K562 (cell line): ENCODE measurements around the gene ANKRD30A. TPM values are rescaled to one million over a fixed set of nuclear protein-coding genes. Genes with fewer than 3 reads are reported as not detected.

Source experiments
- ATAC-seq: fragments of 200-7000 bp; cut with Tn5 transposase; 3 replicates; pipeline ENCODE4 v1.9.1; 2020; ENCODE audit warnings: moderate library complexity
- BruUV-seq: library from RNA; stranded (reverse); fragments of 400-500 nt; replicated peaks from 2 replicates; lab custom pipeline; 2021; lab: Mats Ljungman, UMichigan
- CTCF ChIA-PET: fragments of 300-600 bp; formaldehyde crosslinking; extraction: SDS; loops from one replicate; lab custom pipeline; 2021; ENCODE audit warnings: low intra/inter-chr PET ratio; lab: Yijun Ruan, JAX
- POLR2A ChIA-PET: fragments of 300-600, 350-650 bp; sonication (Branson Sonifier 250); formaldehyde crosslinking; extraction: SDS; loops from one replicate; lab custom pipeline; 2021; ENCODE audit warnings: antibody characterized with exemption, inconsistent platforms; lab: Yijun Ruan, JAX
- DNase-seq, 4 experiments: peaks; one replicate each; pipeline versions ENCODE4 v3.0.0 to v3.0.0-alpha.2; 2011 to 2018; ENCODE audit warnings: low spot score in 3 of 4, mixed read lengths in 3 of 4; ENCODE audit errors: extremely low read depth in 1 of 4
- FAIRE-seq: peaks from 2 replicates; lab custom pipeline; 2011; peaks lifted over from hg19 to GRCh38; lab: Jason Lieb, UNC
- H2AFZ ChIP-seq: 2 replicates; pipeline ENCODE4 v1.6.0; 2011; ENCODE audit warnings: low read depth, low read length, control low read depth, inconsistent platforms
- H3K27ac ChIP-seq: fragments of 200-600 bp; 3 replicates; pipeline ENCODE4 v1.8.0; 2011; ENCODE audit warnings: low read depth, mild to moderate bottlenecking, control low read depth, inconsistent platforms, low read length, moderate library complexity, mixed read lengths; ENCODE audit errors: extremely low read depth
- H3K27me3 ChIP-seq, 2 experiments: fragments of 300-600 bp in 1 of 2; 2 replicates in 1 of 2; 3 replicates in 1 of 2; pipeline versions ENCODE4 v1.6.0 to v1.8.0; 2011; ENCODE audit warnings: inconsistent platforms in 2 of 2, low read length in 2 of 2, mild to moderate bottlenecking in 1 of 2, mixed read lengths in 1 of 2, moderate library complexity in 1 of 2; ENCODE audit not compliant: control insufficient read depth in 2 of 2, insufficient read depth in 2 of 2
- H3K36me3 ChIP-seq: fragments of 300-600 bp; 3 replicates; pipeline ENCODE4 v1.8.0; 2011; ENCODE audit warnings: mild to moderate bottlenecking, low read length, inconsistent platforms; ENCODE audit not compliant: control insufficient read depth, insufficient read depth
- H3K4me1 ChIP-seq, 2 experiments: fragments of 200-600 bp in 1 of 2; replicated peaks in 1 of 2; 2 replicates in 1 of 2; 3 replicates in 1 of 2; pipeline versions ENCODE4 v1.5.1 to v1.8.0; 2011; ENCODE audit warnings: inconsistent platforms in 2 of 2, low read length in 2 of 2, mild to moderate bottlenecking in 1 of 2, mixed read lengths in 1 of 2, moderate library complexity in 1 of 2; ENCODE audit not compliant: control insufficient read depth in 2 of 2, insufficient read depth in 2 of 2
- H3K4me2 ChIP-seq: 2 replicates; pipeline ENCODE4 v1.6.1; 2011; ENCODE audit warnings: low read length, control low read depth, inconsistent platforms, mixed read lengths; ENCODE audit not compliant: insufficient read depth
- H3K4me3 ChIP-seq: fragments of 200-600 bp; sonication (generic), shearing (Covaris generic); 2 replicates; pipeline ENCODE4 v1.5.1; 2016; ENCODE audit warnings: control low read depth, inconsistent platforms
- H3K79me2 ChIP-seq: fragments of 200-600 bp; 3 replicates; pipeline ENCODE4 v1.8.0; 2011; ENCODE audit warnings: low read length, inconsistent platforms; ENCODE audit not compliant: control insufficient read depth, insufficient read depth
- H3K9ac ChIP-seq, 2 experiments: 2 replicates each; pipeline versions ENCODE4 v1.6.0 to v1.6.1; 2011; ENCODE audit warnings: low read depth in 2 of 2, low read length in 2 of 2, control low read depth in 1 of 2, inconsistent platforms in 1 of 2, mild to moderate bottlenecking in 1 of 2, mixed read lengths in 1 of 2; ENCODE audit not compliant: insufficient read depth in 1 of 2
- H3K9me1 ChIP-seq: one replicate; pipeline ENCODE4 v1.6.0; 2011; ENCODE audit warnings: inconsistent platforms, mild to moderate bottlenecking, low read length, moderate library complexity; ENCODE audit not compliant: control insufficient read depth, insufficient read depth
- H3K9me3 ChIP-seq: replicated peaks from 2 replicates; pipeline ENCODE4 v1.5.1; 2011; ENCODE audit warnings: low read depth, low read length, inconsistent platforms; ENCODE audit not compliant: control insufficient read depth, insufficient read depth
- H4K20me1 ChIP-seq: replicated peaks from 2 replicates; pipeline ENCODE4 v1.6.1; 2011; ENCODE audit warnings: low read length, inconsistent platforms, mixed read lengths; ENCODE audit not compliant: control insufficient read depth, insufficient read depth
- ASH1L ChIP-seq: fragments of 450-650 bp; IDR thresholded peaks from 2 replicates; pipeline ENCODE4 v1.6.1; 2018; ENCODE audit warnings: borderline replicate concordance, mild to moderate bottlenecking, low read depth; ENCODE audit not compliant: partially characterized antibody
- CBFA2T2 ChIP-seq: fragments of 450-650 bp; conservative IDR thresholded peaks from 2 replicates; pipeline ENCODE4 v1.6.1; 2017; ENCODE audit warnings: mild to moderate bottlenecking
- HMG20B ChIP-seq: fragments of 250-450 bp; sonication (Bioruptor Pico); IDR thresholded peaks from 2 replicates; pipeline ENCODE4 v1.5.0; 2021; ENCODE audit warnings: mild to moderate bottlenecking
- MAFG ChIP-seq: fragments of 450-650 bp; conservative IDR thresholded peaks from 2 replicates; pipeline ENCODE4 v1.6.1; 2016; ENCODE audit warnings: missing genetic modification characterization, missing compliant biosample characterization
- NCOA2 ChIP-seq, 2 experiments: fragments of 450-650 bp; IDR thresholded peaks; 2 replicates each; pipeline ENCODE4 v1.6.1; 2018; ENCODE audit warnings: mild to moderate bottlenecking in 2 of 2, moderate library complexity in 1 of 2; ENCODE audit not compliant: partially characterized antibody in 2 of 2
- NR1H2 ChIP-seq: sonication (generic); formaldehyde crosslinking; IDR thresholded peaks from 2 replicates; pipeline ENCODE4 v1.4.0; 2020; ENCODE audit warnings: mild to moderate bottlenecking, missing genetic modification reagents
- TFAM ChIP-seq: fragments of 250-450 bp; sonication (Bioruptor Pico); conservative IDR thresholded peaks from 2 replicates; pipeline ENCODE4 v1.5.0; 2021; ENCODE audit warnings: mild to moderate bottlenecking, moderate library complexity
- ZNF143 ChIP-seq: sonication (generic); formaldehyde crosslinking; IDR thresholded peaks from 2 replicates; pipeline ENCODE4 v1.9.0; 2022; ENCODE audit warnings: mild to moderate bottlenecking, missing genetic modification reagents
- ZNF316 ChIP-seq: fragments of 450-650 bp; IDR thresholded peaks from 2 replicates; pipeline ENCODE4 v1.6.1; 2016
- ZNF408 ChIP-seq: fragments of 250-450 bp; sonication (Bioruptor Pico); IDR thresholded peaks from 2 replicates; pipeline ENCODE4 v1.4.0; 2020; ENCODE audit warnings: low read depth, mild to moderate bottlenecking, moderate library complexity
- WGBS: fragments of 100-300 bp; shearing (Covaris generic); methylation state at CpG from one replicate; pipeline ENCODE4 v1.1.6; 2016; ENCODE audit warnings: low coverage, mixed read lengths; ENCODE audit not compliant: insufficient coverage; ENCODE audit errors: missing lambda C conversion rate; 5-methylcytosine and 5-hydroxymethylcytosine counted together
- in situ Hi-C: fragments of 300-500 bp; cut with MboI; formaldehyde crosslinking; loops from 4 replicates; pipeline ENCODE4 v1.15.0; 2018; ENCODE audit warnings: inconsistent platforms, mixed read lengths
- intact Hi-C: fragments of 100-400 bp; cut with micrococcal nuclease; formaldehyde crosslinking; loops from 2 replicates; pipeline ENCODE4 v1.14.2; 2022
- polyA plus RNA-seq, 8 experiments: library from polyadenylated mRNA; depleted of rRNA in 4 of 8; stranded (reverse) in 5 of 8; unstranded in 3 of 8; fragments of >200 nt; fragmentation: Nextera tagmentation in 2 of 8; fragmentation: Illumina TruSeq in 1 of 8; extraction: Ambion mirVana in 2 of 8; extraction: Trizol in 1 of 8; gene quantifications; 2 replicates each; pipeline versions ENCODE4 v1.2.1 to v1.2.3, GENCODE V29; 2011 to 2014; ENCODE audit warnings: inconsistent platforms in 1 of 8, missing spikeins in 1 of 8
- total RNA-seq, 7 experiments: library from RNA; depleted of rRNA in 6 of 7; stranded (reverse); fragments of >200 nt in 6 of 7; fragmentation: Illumina TruSeq in 2 of 7; extraction: Trizol in 2 of 7; gene quantifications; 2 replicates each; pipeline versions ENCODE4 v1.2.1 to v1.2.3, GENCODE V29; 2011 to 2021; ENCODE audit warnings: low replicate concordance in 1 of 7
- TF ChIP-seq, protein P1 (sequence below): sonication (generic); formaldehyde crosslinking; IDR thresholded peaks from 2 replicates; pipeline ENCODE4 v1.4.0; 2020; ENCODE audit warnings: mild to moderate bottlenecking, missing genetic modification reagents
- TF ChIP-seq, protein P2 (sequence below): fragments of 250-450 bp; sonication (Bioruptor Pico); IDR thresholded peaks from 2 replicates; pipeline ENCODE4 v1.4.0; 2020; ENCODE audit warnings: mild to moderate bottlenecking

The ANKRD30A gene
- total and polyA plus RNA-seq, 9 of the 15 experiments (the other 6 are each of a cell fraction or from before 2014, with no cell fraction given): 0.04 to 0.09 (median 0.07) TPM; not detected in 6

DNA sequence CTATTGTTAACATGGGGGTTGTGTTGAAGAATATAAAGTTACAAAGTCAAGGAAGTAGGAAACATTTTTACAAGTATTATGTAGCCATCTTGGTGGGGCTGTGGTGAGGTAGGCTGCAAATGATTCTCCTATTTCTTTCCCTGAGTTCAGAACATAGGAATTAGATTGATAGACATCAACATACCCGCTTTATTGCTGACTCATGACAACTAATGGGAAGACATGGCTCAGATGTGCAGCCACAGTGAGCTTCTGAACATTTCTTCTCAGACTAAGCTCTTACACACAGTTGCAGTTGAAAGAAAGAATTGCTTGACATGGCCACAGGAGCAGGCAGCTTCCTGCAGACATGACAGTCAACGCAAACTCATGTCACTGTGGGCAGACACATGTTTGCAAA is 110.7 kb downstream of the ANKRD30A start:
- no TSS peak for BruUV-seq
- intact Hi-C loops: no loop called here
- ATAC-seq (no peak), FAIRE-seq (no peak), DNase-seq (no peak)
- ChIA-PET POLR2A (no interaction called here), CTCF (no interaction called here)
- Histone ChIP-seq H3K36me3 (no peaks in the 10 kb centered on the region), H3K4me1 (no peaks in the 10 kb centered on the region), H2AFZ (no peak overlapping the region), H3K9me3 (no peaks in the 10 kb centered on the region), H3K4me2 (no peak overlapping the region), H3K9ac (no peak overlapping the region), H3K27me3 (no peaks in the 10 kb centered on the region), H3K27ac (no peak overlapping the region), H3K9me1 (no peaks in the 10 kb centered on the region), H3K79me2 (no peaks in the 10 kb centered on the region), H4K20me1 (no peaks in the 10 kb centered on the region), H3K4me3 (no peak overlapping the region)
- TF ChIP-seq, protein P1, sequence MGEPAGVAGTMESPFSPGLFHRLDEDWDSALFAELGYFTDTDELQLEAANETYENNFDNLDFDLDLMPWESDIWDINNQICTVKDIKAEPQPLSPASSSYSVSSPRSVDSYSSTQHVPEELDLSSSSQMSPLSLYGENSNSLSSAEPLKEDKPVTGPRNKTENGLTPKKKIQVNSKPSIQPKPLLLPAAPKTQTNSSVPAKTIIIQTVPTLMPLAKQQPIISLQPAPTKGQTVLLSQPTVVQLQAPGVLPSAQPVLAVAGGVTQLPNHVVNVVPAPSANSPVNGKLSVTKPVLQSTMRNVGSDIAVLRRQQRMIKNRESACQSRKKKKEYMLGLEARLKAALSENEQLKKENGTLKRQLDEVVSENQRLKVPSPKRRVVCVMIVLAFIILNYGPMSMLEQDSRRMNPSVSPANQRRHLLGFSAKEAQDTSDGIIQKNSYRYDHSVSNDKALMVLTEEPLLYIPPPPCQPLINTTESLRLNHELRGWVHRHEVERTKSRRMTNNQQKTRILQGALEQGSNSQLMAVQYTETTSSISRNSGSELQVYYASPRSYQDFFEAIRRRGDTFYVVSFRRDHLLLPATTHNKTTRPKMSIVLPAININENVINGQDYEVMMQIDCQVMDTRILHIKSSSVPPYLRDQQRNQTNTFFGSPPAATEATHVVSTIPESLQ (CRISPR knock-in tag): no peak
- no peak for TF ChIP-seq NR1H2 (CRISPR knock-in tag)
- no peak for TF ChIP-seq TFAM (CRISPR knock-in tag)
- TF ChIP-seq ZNF408 (CRISPR knock-in tag): no peak
- TF ChIP-seq, protein P2, sequence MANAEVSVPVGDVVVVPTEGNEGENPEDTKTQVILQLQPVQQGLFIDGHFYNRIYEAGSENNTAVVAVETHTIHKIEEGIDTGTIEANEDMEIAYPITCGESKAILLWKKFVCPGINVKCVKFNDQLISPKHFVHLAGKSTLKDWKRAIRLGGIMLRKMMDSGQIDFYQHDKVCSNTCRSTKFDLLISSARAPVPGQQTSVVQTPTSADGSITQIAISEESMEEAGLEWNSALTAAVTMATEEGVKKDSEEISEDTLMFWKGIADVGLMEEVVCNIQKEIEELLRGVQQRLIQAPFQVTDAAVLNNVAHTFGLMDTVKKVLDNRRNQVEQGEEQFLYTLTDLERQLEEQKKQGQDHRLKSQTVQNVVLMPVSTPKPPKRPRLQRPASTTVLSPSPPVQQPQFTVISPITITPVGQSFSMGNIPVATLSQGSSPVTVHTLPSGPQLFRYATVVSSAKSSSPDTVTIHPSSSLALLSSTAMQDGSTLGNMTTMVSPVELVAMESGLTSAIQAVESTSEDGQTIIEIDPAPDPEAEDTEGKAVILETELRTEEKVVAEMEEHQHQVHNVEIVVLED (CRISPR knock-in tag): no peak
- TF ChIP-seq ZNF316: peak; percentile 28; the same call in 1 of the 2 replicates
- TF ChIP-seq HMG20B (CRISPR knock-in tag): no peak
- TF ChIP-seq ZNF143 (CRISPR knock-in tag): no peak
- TF ChIP-seq NCOA2 (IDR thresholded peaks at IDR 0.05; ENCODE audit: partially characterized antibody in 2 of 2): no peak
- peak; percentile 43; the same call in 1 of the 2 replicates for TF ChIP-seq MAFG
- TF ChIP-seq ASH1L: no peak
- TF ChIP-seq CBFA2T2: no peak
- WGBS: 0% methylated on average over 2 of the region's 2 CpGs
- in situ Hi-C loops: no loop called here
